ENCODE results near the gene ZNF592.
"Not testable (repeated sequence)": the region's sequence is repeated elsewhere in the genome, so short reads cannot be mapped to it uniquely, and the experiment has no call there.

Gene ZNF592, protein sequence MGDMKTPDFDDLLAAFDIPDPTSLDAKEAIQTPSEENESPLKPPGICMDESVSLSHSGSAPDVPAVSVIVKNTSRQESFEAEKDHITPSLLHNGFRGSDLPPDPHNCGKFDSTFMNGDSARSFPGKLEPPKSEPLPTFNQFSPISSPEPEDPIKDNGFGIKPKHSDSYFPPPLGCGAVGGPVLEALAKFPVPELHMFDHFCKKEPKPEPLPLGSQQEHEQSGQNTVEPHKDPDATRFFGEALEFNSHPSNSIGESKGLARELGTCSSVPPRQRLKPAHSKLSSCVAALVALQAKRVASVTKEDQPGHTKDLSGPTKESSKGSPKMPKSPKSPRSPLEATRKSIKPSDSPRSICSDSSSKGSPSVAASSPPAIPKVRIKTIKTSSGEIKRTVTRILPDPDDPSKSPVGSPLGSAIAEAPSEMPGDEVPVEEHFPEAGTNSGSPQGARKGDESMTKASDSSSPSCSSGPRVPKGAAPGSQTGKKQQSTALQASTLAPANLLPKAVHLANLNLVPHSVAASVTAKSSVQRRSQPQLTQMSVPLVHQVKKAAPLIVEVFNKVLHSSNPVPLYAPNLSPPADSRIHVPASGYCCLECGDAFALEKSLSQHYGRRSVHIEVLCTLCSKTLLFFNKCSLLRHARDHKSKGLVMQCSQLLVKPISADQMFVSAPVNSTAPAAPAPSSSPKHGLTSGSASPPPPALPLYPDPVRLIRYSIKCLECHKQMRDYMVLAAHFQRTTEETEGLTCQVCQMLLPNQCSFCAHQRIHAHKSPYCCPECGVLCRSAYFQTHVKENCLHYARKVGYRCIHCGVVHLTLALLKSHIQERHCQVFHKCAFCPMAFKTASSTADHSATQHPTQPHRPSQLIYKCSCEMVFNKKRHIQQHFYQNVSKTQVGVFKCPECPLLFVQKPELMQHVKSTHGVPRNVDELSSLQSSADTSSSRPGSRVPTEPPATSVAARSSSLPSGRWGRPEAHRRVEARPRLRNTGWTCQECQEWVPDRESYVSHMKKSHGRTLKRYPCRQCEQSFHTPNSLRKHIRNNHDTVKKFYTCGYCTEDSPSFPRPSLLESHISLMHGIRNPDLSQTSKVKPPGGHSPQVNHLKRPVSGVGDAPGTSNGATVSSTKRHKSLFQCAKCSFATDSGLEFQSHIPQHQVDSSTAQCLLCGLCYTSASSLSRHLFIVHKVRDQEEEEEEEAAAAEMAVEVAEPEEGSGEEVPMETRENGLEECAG (N-terminal part only)

DNA sequence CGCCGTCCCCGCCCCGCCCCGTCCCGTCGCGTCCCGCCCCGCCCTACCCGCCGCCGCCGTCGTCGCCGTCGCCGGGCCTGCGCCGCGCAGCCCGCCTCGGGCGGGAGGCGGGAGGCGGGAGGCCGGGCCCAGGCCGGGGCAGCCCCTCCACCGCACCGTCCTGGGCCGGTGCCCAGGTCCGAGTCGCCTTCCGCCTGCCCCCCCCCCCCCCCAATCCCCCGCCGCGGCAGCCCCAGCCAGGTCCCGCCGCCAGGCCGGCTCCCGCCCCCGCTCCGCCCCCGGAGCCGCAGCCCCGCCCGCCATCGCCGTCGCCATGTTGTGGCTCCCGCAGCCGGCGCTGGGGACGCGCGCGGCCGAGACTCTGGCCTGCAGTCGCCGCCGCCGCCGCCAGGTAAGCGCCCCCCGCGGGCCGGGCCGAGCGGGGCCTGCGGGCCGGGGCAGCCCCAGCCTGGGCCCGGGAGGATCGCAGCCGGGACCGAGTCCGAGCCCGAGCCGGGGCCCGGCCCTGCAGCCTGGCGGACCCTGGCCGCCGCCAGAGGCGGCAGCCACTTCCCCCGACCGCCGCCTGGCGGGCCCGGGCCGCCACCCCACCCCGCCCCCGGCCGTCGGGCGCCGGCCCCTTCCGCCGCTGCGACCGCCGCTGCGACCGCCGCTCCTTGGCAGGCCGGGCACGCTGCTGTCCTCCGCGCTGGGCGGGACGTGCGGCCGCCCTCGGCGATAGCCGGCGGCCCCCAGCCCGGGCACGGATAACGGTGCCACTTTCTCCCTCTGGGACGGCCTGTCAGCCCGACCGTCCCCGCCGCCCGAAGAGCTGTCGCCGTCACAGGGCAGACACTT, at the start of gene ZNF592:
Gene ZNF592 (plus strand): TSS at position 319 of the 837 bp plus-strand sequence. CDS start 34,084 bp downstream, outside the sequence.
- peak; percentile 61 to 87 (median 73) for DNase-seq

DNA sequence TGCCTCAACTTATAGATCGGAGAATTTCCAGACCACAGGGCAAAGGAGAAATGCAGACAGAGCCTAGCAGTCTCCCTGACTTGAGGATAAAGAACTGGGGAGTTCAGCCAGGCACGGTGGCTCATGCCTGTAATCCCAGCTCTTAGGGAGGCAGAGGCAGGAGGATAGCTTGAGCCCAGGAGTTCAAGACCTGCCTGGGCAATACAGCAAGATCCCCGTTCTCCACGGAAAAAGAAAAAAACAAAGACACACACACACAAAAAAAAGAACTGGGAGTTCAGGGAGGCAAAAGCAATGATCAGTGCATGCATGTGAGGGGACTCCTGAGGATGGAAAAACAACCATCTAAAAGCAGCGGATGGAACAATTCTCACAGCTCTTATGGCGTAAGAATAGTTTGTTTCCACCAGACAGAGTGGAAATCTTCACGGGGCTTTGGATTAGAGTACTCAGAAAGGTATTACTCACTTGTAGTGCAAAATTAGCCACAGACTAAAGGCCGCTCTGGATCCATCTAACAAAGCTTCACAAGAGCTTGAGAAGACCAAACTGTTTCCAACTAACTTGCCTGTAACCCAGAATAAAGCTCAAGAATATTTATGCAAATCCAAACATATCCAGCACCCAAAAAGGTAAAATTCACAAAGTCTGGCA, 48.7 kb upstream of the ZNF592 start:
- no peak for DNase-seq

DNA sequence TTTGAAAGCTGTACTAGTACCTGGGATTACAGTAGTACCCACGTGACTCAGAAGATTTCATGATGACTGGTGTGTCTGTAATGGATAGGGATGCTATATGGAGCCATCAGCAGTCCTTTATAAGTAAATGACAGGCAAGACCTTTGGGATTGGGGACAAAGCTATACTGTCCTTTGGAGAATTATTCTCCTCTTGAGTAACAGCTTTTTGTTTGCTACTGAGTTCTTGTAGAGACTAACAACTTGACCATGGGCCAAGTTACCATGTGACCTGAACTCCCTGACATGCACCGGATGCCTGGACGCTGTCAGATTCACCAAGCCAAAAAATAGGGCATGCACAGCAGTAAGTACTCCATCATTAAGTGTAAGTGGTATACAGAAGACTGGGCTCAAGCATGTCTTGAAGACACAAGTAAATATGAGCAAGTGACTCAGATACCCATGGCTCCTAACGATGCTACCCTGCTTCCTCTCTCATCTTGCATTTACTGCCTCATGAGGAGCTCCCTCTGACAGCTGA, 45.4 kb upstream of the ZNF592 start:
- DNase-seq: no peak

DNA sequence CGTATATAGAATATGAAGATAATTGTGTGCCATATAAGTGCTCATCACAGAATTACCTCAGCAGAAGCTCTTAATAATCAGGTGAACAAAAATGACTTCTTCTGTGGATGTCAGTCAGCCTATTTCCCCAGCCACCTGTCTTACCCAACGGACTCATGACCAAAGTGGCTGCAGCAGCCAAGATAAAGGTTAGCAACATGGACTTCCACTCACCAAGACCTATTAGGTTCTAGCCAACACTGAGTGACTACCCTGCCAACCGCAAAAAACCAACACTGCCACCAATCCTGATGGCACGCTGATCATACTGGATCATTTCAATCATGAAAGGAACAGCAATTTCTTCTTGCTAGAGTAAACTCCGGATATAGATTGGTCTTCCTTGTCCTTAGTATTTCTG, 44.6 kb upstream of the ZNF592 start:
- DNase-seq: no peak

DNA sequence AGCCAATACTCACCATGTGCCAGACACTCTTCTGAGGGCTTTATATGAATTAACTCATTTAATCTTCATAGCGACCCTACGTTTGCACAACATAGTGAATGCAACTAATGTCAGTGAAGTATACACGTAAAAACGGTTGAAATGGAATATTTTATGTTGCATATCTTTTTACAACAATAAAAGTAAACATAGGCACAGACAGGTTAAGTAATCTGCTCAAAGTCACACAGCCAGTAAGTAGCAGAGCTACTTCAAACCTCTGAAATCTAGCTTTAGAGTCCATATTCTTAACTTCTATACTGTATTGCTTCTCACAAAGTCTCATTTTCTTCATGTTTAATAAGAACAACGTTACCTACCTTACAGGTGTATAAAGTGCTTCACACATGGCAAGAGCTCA, 34.0 kb upstream of the ZNF592 start:
- no peak for DNase-seq

DNA sequence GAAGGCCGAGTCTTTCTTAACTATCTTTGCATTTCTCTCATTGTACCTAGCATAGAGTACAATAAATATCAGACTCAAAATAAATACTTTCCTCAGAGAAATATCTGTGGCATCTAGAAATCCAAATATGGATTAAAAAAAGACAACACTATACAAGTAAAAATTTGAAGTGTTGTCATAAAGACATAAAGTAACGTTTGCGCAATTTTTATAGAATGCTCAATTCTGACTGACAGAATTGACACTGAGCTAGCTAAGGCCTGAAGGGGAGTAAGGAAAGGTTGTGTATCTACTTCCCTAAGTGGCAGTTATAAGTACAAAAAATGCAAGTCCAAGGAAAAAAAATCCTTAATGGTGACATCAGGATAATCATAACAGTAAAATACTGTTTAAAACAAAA, 33.6 kb upstream of the ZNF592 start:
- DNase-seq: no peak

DNA sequence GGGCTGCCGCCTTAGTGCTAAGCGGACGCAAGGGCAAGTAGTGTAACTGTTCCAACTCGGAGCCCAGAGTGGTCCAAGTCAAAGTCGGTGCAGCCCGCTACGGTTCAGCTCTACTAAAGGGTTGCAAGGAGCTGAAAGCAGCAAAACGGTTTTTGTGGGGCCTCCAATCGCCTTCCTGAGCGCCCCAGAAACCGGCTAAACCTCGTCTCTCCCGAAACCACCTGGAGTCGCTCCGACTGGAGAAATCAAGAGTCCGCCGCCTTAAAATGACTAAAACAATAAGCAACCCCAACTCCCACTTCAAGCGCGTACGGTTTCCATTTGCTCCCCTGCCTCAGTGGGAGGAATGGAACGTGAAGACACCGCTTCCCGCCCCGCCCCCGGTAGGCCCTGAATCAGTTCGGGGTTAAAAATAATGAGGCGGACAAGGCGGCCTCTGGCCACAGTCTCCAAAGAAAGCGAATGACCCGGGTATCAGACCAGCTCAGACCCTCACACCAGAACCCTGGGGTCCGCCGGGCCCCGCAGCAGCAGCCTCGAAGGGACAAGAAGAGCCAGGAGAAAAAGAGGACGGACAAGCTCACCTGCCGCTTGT, 32.9 kb upstream of the ZNF592 start:
- DNase-seq: peak in 1 of 3 experiments; percentile 84

DNA sequence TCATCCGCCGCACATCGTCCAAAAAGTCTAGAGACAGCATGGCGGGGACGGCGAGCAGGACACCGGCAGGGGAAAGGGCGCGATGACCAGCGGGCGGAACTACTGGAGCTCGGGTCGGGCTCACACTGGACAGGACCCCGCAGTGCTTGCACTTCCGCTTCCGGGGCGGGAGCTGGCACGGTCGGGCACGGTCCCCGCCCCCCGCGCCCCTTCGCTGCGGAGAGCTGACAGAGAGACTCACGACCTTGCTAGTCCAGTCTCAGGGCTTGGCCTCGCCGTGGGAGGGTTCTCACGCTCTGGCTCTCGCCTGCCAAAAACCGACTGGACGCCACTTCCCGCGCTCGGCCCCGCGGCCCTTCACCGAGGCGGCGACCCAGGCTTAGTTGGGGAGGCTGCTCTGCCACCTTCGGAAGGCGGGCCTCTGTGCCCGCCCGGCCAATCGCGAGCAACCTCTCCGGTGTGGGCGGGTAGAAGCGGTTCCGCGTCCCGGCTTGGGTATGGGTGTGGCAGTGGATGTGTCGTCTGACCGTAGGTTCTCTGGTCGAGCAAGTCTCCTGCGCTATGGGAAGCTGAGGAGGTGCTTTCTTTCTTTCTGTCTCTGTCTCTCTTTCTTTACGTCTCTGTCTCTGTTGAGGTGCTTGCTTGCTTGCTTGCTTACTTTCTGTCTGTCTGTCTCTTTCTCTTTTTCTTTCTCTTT, 32.2 kb upstream of the ZNF592 start, which contains the start of gene SEC11A:
Gene SEC11A (minus strand): TSS at position 104 of the 697 bp plus-strand sequence. CDS start 64 bp downstream, at position 40.
- peak; percentile 84 to 99 (median 98) for DNase-seq

DNA sequence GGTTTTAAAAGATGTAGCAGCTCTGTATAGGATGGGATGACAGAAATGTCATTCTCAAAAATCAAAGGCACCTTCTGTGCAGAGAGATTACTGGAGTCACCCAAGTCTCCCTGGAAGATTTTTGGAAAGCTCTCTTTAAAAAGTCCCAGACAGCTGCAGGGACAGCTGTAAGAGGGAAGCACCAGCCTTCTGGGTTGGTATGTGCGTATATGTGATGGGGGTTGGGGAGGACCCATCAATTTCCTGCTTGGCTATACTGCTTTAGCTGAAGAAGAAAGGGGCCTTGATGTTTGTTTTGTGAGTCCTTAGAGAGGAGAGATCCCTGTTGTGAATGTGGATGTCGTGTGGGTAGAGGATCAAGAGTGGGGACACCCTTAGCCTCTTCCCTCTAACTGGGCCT, 27.0 kb upstream of the ZNF592 start:
- no peak for DNase-seq

DNA sequence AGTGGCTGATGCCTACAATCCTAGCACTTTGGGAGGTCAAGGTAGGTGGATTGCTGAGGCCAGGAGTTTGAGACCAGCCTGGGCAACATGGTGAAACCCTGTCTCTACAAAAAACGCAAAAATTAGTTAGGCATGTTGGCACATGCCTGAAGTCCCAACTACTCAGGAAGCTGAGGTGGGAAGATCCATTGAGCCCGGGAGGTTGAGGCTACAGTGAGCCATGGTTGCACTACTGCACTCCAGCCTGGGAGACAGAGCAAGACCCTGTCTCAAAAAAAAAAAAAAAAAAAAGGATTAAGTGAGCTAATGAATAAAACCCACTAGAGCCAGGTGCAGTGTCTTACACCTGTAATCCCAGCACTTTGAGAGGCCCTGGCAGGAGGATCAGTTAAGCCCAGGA, 25.8 kb upstream of the ZNF592 start:
- no peak for DNase-seq

DNA sequence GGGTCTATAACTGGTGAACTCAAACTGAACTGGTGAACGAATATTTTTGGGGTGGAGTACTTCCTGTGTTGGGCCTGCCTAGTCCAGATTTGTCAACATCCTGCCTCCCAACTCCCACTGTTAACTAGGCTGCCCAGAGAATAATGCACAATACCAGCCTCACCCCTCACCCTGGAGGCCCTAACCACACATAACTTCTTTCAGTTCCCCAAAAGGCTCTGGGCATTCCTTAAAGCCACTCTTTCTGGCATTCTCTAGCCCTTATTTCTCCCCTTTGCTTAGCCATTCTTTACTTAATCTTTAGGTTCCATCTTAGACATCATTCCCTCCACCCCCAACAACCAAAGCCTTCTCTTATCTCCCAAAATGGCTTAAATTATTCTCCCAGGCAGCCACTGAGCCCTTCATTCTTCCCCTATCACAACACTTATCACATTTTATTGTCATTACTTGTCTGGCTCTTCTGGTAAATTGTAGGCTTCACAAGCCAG, 23.3 kb upstream of the ZNF592 start:
- no peak for DNase-seq

DNA sequence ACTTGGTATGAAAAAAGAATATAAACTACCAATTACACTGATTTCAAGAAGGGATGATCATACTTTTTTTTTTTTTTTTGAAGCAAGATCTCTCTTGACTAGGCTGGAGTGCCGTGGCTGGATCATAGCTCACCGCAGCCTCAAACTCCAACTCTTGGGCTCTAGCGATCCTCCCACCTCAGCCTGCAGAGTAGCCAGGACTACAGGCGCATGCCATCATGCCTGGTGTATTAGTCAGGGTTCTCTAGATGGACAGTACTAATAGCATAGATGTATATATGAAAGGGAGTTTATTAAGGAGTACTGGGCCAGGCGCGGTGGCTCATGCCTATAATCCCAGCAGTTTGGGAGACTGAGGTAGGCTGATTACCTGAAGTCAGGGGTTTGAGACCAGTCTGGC, 21.0 kb upstream of the ZNF592 start:
- DNase-seq: no peak

DNA sequence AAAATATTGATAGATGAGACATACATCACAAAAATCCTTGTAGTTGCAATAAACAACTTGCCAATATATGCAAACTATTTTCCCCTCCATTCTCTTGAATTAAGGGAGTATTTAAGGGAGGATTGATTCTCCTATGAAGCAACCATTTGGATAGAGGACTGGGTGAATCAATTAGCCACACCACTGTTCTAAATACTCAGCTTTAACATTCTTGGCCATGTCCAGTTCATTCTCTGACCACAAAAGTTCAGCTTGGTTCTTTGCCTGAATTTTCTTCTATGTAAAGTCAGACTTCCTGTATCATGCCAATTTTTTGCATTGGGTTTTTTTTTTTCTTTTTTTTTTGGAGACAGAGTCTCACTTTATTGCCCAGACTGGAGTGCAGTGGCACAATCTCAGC, 16.6 kb upstream of the ZNF592 start:
- DNase-seq: no peak

DNA sequence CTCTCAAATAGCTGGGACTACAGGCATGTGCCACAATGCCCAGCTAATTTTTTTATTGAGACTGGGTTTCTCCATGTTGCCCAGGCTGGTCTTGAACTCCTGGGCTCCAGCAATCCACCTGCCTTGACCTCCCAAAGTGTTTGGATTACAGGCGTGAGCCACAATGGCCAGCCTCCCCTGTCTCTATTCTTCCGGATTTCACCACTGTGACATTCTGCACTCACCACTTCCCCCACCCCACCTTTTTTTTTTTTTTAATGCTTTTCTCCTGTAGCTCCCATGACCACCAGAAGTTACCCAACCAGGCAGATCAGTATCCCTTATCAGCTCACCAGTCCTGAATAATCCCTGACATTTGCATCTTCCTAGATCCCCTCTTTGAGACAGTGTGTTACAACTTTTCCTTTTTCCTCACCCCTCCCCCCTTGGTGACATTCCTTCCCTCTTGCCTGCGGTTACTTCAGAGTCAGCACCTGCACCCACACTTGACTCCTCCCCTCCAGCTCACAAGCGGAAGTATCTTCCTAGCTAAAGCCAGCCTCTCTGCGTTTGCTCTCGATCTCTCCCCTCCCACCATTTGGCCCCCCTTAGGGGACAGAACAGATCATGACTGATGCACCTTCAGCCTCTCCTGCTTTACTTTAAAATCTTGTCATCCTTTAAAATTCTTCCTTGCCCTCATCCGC, 13.5 kb upstream of the ZNF592 start:
- peak; percentile 45 to 55 (median 45) for DNase-seq

DNA sequence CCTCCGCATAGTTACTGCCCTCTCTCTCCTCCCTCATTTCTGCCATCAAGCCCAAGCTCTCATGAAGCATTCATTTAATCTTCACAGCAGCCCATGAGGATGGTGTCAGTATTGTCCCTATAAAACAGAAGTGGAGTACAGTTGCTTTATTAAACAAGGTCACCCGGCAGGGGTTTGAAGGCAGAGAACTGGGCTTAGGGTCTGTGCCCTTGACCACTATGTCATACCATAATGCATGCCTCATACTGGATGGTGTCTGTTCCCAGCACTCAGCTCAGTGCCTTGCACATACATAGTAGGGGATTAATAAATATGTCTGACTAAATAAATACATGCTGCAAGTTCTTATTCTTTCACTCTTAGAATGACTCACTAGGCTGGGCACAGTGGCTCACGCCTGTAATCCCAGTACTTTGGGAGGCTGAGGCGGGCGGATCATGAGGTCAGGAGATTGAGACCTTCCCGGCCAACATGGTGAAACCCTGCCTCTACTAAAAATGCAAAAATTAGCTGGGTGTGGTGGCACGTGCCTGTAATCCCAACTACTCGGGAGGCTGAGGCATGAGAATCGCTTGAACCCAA, 12.8 kb upstream of the ZNF592 start:
- not testable (repeated sequence) for DNase-seq

DNA sequence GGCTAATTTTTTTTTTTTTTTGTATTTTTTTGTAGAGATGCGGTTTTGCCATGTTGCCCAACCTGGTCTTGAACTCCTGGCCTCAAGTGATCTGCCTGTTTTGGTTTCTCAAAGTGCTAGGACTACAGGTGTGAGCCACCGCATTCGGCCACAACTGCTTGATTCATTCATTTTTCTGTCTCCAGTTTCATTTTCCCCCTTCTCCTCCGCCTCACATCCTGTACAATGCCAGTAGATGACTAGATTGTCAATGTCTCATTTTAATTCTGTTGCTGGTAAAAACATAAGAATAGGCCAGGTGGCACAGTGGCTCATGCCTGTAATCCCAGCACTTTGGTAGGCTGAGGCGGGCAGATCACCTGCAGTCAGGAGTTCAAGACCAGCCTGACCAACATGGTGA, 12.0 kb upstream of the ZNF592 start:
- no peak for DNase-seq

DNA sequence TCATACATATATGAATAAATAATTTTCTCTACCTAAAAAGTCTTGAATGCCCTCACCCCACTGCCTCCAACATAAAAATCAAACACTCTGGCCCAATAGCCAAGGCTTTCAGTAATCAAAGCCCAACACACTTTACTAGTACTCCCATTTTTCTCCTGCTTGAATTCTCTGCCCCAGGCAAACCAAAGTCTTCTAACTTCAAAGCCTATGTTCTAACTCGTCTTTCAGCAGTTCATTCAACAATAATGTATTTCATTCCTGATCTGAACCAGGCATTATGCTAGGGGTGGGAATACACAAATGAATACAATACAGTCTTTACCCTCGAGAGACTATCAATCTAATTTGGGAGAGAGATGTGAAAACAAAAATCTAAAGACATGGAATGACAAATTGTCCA, 11.4 kb upstream of the ZNF592 start:
- DNase-seq: no peak

DNA sequence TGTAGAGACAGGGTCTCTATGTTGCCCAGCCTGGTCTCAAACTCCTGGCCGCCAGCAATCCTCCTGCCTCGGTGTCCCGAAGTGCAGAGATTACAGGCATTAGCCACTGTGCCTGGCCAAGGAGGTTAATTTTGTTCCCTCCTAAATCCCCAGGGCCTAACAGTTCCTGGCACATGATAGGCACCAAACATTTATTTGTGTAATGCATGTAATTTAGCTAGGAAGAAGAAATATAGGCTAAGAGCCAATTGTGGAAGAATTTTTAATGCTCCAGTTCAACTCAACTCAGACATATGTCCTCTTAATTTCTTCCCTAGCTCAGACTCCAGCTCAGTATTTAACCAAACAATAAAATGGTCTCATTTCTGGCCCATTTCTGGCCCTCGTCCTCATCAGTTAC, 7.7 kb upstream of the ZNF592 start:
- DNase-seq: no peak

DNA sequence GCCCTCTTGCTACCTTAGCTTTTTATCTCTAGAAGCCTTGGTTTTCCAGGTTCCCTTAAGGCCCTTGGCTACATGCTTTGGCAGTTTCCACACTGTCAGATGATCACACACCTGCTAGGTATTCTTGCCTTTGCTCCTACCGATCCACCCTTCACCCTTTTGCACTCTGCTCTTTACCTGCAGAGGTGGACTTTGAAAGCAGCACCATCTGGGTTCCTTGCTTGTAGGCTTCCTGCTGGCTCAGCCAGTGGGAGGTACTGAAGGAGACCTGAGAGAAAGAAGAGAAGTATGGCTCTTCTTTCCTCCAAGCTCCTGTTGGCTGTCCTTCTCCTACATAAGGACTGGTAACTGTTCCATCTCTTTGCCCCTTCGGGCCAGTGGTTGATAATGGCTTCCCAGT, 7.3 kb upstream of the ZNF592 start:
- no peak for DNase-seq

All from NCI-H1417 (cell line).